WTC11 (cell line): Measurements from ENCODE around the gene SOCS3. TPM values are rescaled to one million over a fixed set of nuclear protein-coding genes. Genes with fewer than 3 reads are reported as not detected.

Source experiments
- ATAC-seq: fragments of 200-7000 bp; cut with Tn5 transposase; 2 replicates; pipeline ENCODE4 v1.10.0; 2021; ENCODE audit warnings: mild to moderate bottlenecking, moderate library complexity
- CTCF ChIA-PET: fragments of 300-600 bp; sonication (Branson Sonifier 250); formaldehyde crosslinking; loops from one replicate; lab custom pipeline; 2021; ENCODE audit warnings: antibody characterized with exemption; lab: Charles Lee
- POLR2A ChIA-PET: fragments of 350-600 bp; sonication (Branson Sonifier 250); formaldehyde crosslinking; loops from one replicate; lab custom pipeline; 2021; ENCODE audit warnings: antibody characterized with exemption; lab: Charles Lee
- DNase-seq: peaks from one replicate; pipeline ENCODE4 v3.0.0; 2021; ENCODE audit warnings: low spot score
- H3K27ac Mint-ChIP-seq: 2 replicates; pipeline ENCODE4 v1.8.0; 2021; ENCODE audit warnings: mixed read lengths
- H3K27me3 Mint-ChIP-seq: 2 replicates; pipeline ENCODE4 v1.8.0; 2021; ENCODE audit warnings: low read depth, mild to moderate bottlenecking, moderate library complexity, mixed read lengths
- H3K36me3 Mint-ChIP-seq: 2 replicates; pipeline ENCODE4 v1.8.0; 2021; ENCODE audit warnings: mixed read lengths
- H3K4me1 Mint-ChIP-seq: 2 replicates; pipeline ENCODE4 v1.8.0; 2022; ENCODE audit warnings: mixed read lengths
- H3K4me3 Mint-ChIP-seq: 2 replicates; pipeline ENCODE4 v1.8.0; 2021; ENCODE audit warnings: mild to moderate bottlenecking, moderate library complexity, mixed read lengths
- H3K9me3 Mint-ChIP-seq: 2 replicates; pipeline ENCODE4 v1.8.0; 2021; ENCODE audit warnings: mixed read lengths
- CBFB ChIP-seq: sonication (generic); formaldehyde crosslinking; IDR thresholded peaks from 2 replicates; pipeline ENCODE4 v1.8.1; 2022; ENCODE audit warnings: mild to moderate bottlenecking, low read depth, missing genetic modification reagents
- CREM ChIP-seq: sonication (generic); formaldehyde crosslinking; IDR thresholded peaks from 2 replicates; pipeline ENCODE4 v1.8.1; 2022; ENCODE audit warnings: mild to moderate bottlenecking, missing genetic modification reagents, moderate library complexity
- EMX1 ChIP-seq: fragments of 250-450 bp; sonication (Bioruptor Pico); IDR thresholded peaks from 2 replicates; pipeline ENCODE4 v1.8.0; 2021; ENCODE audit warnings: mild to moderate bottlenecking
- ETV6 ChIP-seq: sonication (generic); formaldehyde crosslinking; IDR thresholded peaks from 2 replicates; pipeline ENCODE4 v1.8.1; 2022; ENCODE audit warnings: mild to moderate bottlenecking, missing genetic modification reagents
- FOXK1 ChIP-seq: sonication (generic); formaldehyde crosslinking; IDR thresholded peaks from 2 replicates; pipeline ENCODE4 v1.8.0; 2022; ENCODE audit warnings: mild to moderate bottlenecking, moderate library complexity, missing genetic modification reagents
- JAZF1 ChIP-seq: fragments of 250-450 bp; sonication (Bioruptor Pico); IDR thresholded peaks from 2 replicates; pipeline ENCODE4 v1.9.0; 2021; ENCODE audit warnings: moderate library complexity, mild to moderate bottlenecking, inconsistent platforms
- MXD4 ChIP-seq: fragments of 250-450 bp; sonication (Bioruptor Pico); IDR thresholded peaks from 2 replicates; pipeline ENCODE4 v1.8.0; 2021; ENCODE audit warnings: mild to moderate bottlenecking, moderate library complexity, borderline replicate concordance
- MYBL2 ChIP-seq: sonication (generic); formaldehyde crosslinking; IDR thresholded peaks from 2 replicates; pipeline ENCODE4 v1.8.1; 2023; ENCODE audit warnings: mild to moderate bottlenecking, moderate library complexity, missing genetic modification reagents
- OVOL2 ChIP-seq: fragments of 250-450 bp; sonication (Bioruptor Pico); IDR thresholded peaks from 2 replicates; pipeline ENCODE4 v1.9.0; 2021; ENCODE audit warnings: mild to moderate bottlenecking, borderline replicate concordance
- PRRX2 ChIP-seq: fragments of 250-450 bp; sonication (Bioruptor Pico); IDR thresholded peaks from 2 replicates; pipeline ENCODE4 v1.8.0; 2021; ENCODE audit warnings: mild to moderate bottlenecking
- RORB ChIP-seq: fragments of 250-450 bp; sonication (Bioruptor Pico); IDR thresholded peaks from 2 replicates; pipeline ENCODE4 v1.9.0; 2021; ENCODE audit warnings: mild to moderate bottlenecking
- TP53 ChIP-seq: sonication (generic); formaldehyde crosslinking; IDR thresholded peaks from 2 replicates; pipeline ENCODE4 v1.8.1; 2023; ENCODE audit warnings: mild to moderate bottlenecking, missing genetic modification reagents
- ZBTB21 ChIP-seq: sonication (generic); formaldehyde crosslinking; IDR thresholded peaks from 2 replicates; pipeline ENCODE4 v1.8.1; 2023; ENCODE audit warnings: mild to moderate bottlenecking, missing genetic modification reagents, borderline replicate concordance
- ZNF121 ChIP-seq: sonication (generic); formaldehyde crosslinking; IDR thresholded peaks from 2 replicates; pipeline ENCODE4 v1.8.0; 2023; ENCODE audit warnings: missing genetic modification reagents
- ZNF219 ChIP-seq: sonication (generic); formaldehyde crosslinking; IDR thresholded peaks from 2 replicates; pipeline ENCODE4 v1.8.0; 2023; ENCODE audit warnings: missing genetic modification reagents, mild to moderate bottlenecking, borderline replicate concordance
- ZNF263 ChIP-seq: sonication (generic); formaldehyde crosslinking; IDR thresholded peaks from 2 replicates; pipeline ENCODE4 v1.8.1; 2022; ENCODE audit warnings: low read depth, mild to moderate bottlenecking, moderate library complexity, missing genetic modification reagents
- total RNA-seq: library from RNA; stranded (reverse); gene quantifications from 3 replicates; pipeline ENCODE4 v1.2.3, GENCODE V29; 2021
- TF ChIP-seq, protein P1 (sequence below): sonication (generic); formaldehyde crosslinking; IDR thresholded peaks from 2 replicates; pipeline ENCODE4 v1.8.1; 2023; ENCODE audit warnings: mild to moderate bottlenecking, moderate library complexity, missing genetic modification reagents
- TF ChIP-seq, protein P2 (sequence below): sonication (generic); formaldehyde crosslinking; IDR thresholded peaks from 2 replicates; pipeline ENCODE4 v1.8.0; 2022; ENCODE audit warnings: mild to moderate bottlenecking, missing genetic modification reagents
- TF ChIP-seq, protein P3 (sequence below): sonication (generic); formaldehyde crosslinking; IDR thresholded peaks from 2 replicates; pipeline ENCODE4 v1.8.1; 2022; ENCODE audit warnings: mild to moderate bottlenecking, missing genetic modification reagents, moderate library complexity, borderline replicate concordance
- TF ChIP-seq, protein P4 (sequence below): sonication (generic); formaldehyde crosslinking; IDR thresholded peaks from 2 replicates; pipeline ENCODE4 v1.8.0; 2022; ENCODE audit warnings: mild to moderate bottlenecking, missing genetic modification reagents
- TF ChIP-seq, protein P5 (sequence below): fragments of 250-450 bp; sonication (Bioruptor Pico); IDR thresholded peaks from 2 replicates; pipeline ENCODE4 v1.9.0; 2021; ENCODE audit warnings: mild to moderate bottlenecking, borderline replicate concordance
- TF ChIP-seq, protein P6 (sequence below): sonication (generic); formaldehyde crosslinking; IDR thresholded peaks from 2 replicates; pipeline ENCODE4 v1.8.1; 2023; ENCODE audit warnings: mild to moderate bottlenecking, missing genetic modification reagents, moderate library complexity

The SOCS3 gene
- total RNA-seq, 1 experiment from 2014 or later: 23.8 TPM

DNA sequence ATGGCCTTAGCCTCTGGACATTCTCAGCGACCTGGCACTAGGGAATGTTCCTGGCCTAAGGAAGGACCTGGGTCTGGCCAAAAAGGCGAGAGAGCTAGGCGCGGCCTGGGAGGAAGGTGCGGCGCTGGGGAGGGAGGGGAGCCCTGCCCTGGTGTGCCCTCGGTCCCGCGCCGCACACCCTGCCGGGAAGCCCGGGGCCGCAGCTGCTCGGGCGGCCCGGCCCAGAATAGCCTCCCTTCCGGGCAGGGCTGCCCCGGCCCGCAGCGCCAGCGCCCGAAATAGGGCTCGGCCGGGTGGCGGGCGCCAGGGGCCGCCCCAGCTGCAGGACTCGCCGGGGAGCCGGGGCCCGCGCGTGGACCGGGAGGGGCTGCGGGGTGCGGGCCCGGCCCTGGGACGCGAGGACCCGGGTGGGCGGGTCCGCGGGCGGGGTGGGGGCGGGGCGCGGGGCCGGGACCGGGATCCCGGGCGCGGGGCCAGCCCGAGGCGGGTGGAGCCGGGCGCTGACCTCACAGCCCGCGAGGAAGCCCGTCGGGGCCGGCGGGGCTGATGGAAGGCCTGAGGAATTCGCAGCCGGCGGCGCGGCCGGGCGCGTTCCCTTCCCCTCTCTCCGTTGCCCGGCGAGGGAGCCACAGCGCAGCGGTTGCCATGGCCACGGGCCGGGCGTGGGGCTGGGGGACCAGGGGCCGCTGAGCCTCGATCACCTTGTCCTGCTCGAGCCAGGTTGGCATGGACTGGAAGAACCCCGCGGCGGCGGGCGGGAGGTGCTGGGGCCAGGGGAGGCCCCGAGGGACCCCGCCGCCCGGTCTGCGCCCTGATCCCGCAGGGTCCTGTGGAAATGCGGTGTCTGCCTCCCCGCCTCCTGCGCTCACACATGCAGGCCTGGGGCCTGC, 18.1 kb downstream of the SOCS3 start:
- H3K27ac Mint-ChIP-seq: no peak overlapping the region
- H3K9me3 Mint-ChIP-seq: no peaks in the 10 kb centered on the region
- TF ChIP-seq JAZF1 (CRISPR knock-in tag) (no peak), ETV6 (peak; percentile 46; the same call in 1 of the 2 replicates), ZNF121 (CRISPR knock-in tag) (0 out of 2 replicates have a peak, but pooled peaks have one; percentile 37), FOXK1 (CRISPR knock-in tag) (no peak), PRRX2 (CRISPR knock-in tag) (no peak)
- TF ChIP-seq, protein P1, sequence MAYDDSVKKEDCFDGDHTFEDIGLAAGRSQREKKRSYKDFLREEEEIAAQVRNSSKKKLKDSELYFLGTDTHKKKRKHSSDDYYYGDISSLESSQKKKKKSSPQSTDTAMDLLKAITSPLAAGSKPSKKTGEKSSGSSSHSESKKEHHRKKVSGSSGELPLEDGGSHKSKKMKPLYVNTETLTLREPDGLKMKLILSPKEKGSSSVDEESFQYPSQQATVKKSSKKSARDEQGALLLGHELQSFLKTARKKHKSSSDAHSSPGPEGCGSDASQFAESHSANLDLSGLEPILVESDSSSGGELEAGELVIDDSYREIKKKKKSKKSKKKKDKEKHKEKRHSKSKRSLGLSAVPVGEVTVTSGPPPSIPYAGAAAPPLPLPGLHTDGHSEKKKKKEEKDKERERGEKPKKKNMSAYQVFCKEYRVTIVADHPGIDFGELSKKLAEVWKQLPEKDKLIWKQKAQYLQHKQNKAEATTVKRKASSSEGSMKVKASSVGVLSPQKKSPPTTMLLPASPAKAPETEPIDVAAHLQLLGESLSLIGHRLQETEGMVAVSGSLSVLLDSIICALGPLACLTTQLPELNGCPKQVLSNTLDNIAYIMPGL: peak; percentile 66; the same call in 1 of the 2 replicates
- TF ChIP-seq, all 79 proteins: peak for 3
- CTCF ChIA-PET: interaction anchor here (1.0 to 5.4 kb wide), 4 partner anchors 19 to 33 kb away, joined by 3 to 39 read pairs (median 10); partner anchors contain the start of gene SOCS3
- peak; percentile 75 for DNase-seq
- Mint-ChIP-seq H3K36me3 (no peaks in the 10 kb centered on the region), H3K4me3 (peak overlapping the region; percentile 56), H3K4me1 (peaks cover 25% of the 10 kb centered on the region), H3K27me3 (peaks cover 19% of the 10 kb centered on the region)
- POLR2A ChIA-PET: interaction anchor here (1.1 to 1.3 kb wide), 2 partner anchors 18 to 28 kb away, joined by 3 to 4 read pairs; no protein-coding TSS in a partner anchor
- ATAC-seq: peak; percentile 57

DNA sequence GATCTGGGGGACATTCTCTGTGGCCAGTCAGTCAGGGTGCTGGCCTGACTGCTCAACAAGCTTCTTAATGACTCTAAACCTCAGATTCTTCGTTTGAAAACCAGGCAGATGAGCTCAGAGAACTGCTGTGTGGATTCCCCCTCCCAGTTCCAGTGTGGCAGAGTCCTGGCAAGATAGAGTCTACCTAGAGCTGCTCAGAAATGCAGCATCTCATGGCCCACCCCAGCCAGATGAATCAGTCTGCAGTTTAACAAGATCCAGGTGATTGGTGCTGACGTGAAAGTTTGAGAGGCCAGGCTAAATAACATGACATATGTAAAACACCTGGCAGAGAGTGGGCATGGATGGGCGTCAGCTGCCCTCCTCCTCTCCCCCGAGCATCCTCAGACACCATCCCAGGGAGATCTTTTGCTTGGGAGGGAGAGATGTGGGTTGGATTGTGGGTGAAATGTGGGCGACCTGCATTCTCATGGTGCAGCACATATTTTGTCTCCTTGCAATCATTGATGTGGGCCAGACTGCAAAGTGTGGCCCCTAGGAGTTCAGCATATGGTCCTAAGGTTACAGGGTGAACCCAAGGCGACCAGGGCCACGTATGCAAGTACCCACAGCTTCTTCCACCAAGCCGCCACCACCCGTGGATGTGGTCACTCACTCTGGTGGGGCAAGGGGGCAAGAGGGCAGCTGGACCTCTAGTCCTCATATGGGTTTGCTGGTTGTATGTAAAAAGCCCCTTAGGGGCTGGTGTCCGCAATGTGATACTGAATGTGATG, 19.5 kb downstream of the SOCS3 start:
- peaks cover 25% of the 10 kb centered on the region for H3K4me1 Mint-ChIP-seq
- H3K27ac Mint-ChIP-seq: no peak overlapping the region
- ChIA-PET CTCF (interaction anchor here (0.7 to 5.4 kb wide), 5 partner anchors 20 to 89 kb away, joined by 3 to 39 read pairs (median 4); partner anchors contain the start of gene SOCS3), POLR2A (no interaction called here)
- no peaks in the 10 kb centered on the region for H3K9me3 Mint-ChIP-seq
- H3K27me3 Mint-ChIP-seq: peaks cover 19% of the 10 kb centered on the region
- H3K4me3 Mint-ChIP-seq: peak overlapping the region; percentile 56
- ATAC-seq (no peak), DNase-seq (no peak)
- H3K36me3 Mint-ChIP-seq: no peaks in the 10 kb centered on the region
- TF ChIP-seq CREM (CRISPR knock-in tag) (no peak), TP53 (CRISPR knock-in tag) (no peak), MYBL2 (CRISPR knock-in tag) (no peak), RORB (CRISPR knock-in tag) (no peak), ZNF219 (CRISPR knock-in tag) (no peak), MXD4 (CRISPR knock-in tag) (no peak), CBFB (CRISPR knock-in tag) (no peak), OVOL2 (CRISPR knock-in tag) (no peak), ZNF263 (CRISPR knock-in tag) (no peak), EMX1 (CRISPR knock-in tag) (no peak), ZBTB21 (CRISPR knock-in tag) (no peak)
- TF ChIP-seq, protein P2, sequence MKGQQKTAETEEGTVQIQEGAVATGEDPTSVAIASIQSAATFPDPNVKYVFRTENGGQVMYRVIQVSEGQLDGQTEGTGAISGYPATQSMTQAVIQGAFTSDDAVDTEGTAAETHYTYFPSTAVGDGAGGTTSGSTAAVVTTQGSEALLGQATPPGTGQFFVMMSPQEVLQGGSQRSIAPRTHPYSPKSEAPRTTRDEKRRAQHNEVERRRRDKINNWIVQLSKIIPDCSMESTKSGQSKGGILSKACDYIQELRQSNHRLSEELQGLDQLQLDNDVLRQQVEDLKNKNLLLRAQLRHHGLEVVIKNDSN (CRISPR knock-in tag): no peak
- TF ChIP-seq, protein P3, sequence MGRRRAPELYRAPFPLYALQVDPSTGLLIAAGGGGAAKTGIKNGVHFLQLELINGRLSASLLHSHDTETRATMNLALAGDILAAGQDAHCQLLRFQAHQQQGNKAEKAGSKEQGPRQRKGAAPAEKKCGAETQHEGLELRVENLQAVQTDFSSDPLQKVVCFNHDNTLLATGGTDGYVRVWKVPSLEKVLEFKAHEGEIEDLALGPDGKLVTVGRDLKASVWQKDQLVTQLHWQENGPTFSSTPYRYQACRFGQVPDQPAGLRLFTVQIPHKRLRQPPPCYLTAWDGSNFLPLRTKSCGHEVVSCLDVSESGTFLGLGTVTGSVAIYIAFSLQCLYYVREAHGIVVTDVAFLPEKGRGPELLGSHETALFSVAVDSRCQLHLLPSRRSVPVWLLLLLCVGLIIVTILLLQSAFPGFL: no peak
- TF ChIP-seq, protein P4, sequence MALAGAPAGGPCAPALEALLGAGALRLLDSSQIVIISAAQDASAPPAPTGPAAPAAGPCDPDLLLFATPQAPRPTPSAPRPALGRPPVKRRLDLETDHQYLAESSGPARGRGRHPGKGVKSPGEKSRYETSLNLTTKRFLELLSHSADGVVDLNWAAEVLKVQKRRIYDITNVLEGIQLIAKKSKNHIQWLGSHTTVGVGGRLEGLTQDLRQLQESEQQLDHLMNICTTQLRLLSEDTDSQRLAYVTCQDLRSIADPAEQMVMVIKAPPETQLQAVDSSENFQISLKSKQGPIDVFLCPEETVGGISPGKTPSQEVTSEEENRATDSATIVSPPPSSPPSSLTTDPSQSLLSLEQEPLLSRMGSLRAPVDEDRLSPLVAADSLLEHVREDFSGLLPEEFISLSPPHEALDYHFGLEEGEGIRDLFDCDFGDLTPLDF (CRISPR knock-in tag): no peak
- TF ChIP-seq, protein P5, sequence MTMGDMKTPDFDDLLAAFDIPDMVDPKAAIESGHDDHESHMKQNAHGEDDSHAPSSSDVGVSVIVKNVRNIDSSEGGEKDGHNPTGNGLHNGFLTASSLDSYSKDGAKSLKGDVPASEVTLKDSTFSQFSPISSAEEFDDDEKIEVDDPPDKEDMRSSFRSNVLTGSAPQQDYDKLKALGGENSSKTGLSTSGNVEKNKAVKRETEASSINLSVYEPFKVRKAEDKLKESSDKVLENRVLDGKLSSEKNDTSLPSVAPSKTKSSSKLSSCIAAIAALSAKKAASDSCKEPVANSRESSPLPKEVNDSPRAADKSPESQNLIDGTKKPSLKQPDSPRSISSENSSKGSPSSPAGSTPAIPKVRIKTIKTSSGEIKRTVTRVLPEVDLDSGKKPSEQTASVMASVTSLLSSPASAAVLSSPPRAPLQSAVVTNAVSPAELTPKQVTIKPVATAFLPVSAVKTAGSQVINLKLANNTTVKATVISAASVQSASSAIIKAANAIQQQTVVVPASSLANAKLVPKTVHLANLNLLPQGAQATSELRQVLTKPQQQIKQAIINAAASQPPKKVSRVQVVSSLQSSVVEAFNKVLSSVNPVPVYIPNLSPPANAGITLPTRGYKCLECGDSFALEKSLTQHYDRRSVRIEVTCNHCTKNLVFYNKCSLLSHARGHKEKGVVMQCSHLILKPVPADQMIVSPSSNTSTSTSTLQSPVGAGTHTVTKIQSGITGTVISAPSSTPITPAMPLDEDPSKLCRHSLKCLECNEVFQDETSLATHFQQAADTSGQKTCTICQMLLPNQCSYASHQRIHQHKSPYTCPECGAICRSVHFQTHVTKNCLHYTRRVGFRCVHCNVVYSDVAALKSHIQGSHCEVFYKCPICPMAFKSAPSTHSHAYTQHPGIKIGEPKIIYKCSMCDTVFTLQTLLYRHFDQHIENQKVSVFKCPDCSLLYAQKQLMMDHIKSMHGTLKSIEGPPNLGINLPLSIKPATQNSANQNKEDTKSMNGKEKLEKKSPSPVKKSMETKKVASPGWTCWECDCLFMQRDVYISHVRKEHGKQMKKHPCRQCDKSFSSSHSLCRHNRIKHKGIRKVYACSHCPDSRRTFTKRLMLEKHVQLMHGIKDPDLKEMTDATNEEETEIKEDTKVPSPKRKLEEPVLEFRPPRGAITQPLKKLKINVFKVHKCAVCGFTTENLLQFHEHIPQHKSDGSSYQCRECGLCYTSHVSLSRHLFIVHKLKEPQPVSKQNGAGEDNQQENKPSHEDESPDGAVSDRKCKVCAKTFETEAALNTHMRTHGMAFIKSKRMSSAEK (CRISPR knock-in tag): no peak
- TF ChIP-seq, protein P6, sequence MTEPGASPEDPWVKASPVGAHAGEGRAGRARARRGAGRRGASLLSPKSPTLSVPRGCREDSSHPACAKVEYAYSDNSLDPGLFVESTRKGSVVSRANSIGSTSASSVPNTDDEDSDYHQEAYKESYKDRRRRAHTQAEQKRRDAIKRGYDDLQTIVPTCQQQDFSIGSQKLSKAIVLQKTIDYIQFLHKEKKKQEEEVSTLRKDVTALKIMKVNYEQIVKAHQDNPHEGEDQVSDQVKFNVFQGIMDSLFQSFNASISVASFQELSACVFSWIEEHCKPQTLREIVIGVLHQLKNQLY (CRISPR knock-in tag): no peak
